Endothelial cell of umbilical vein (primary cell): ENCODE measurements around the gene CASP12. TPM values are rescaled to one million over a fixed set of nuclear protein-coding genes. Genes with fewer than 3 reads are reported as not detected.

ENCODE experiments used
- BruUV-seq: library from RNA; stranded (reverse); fragments of 400-500 nt; replicated peaks from 2 replicates; lab custom pipeline; 2021; lab: Mats Ljungman, UMichigan
- CTCF ChIA-PET: fragments of 300-600, 350-600 bp; sonication (Branson Sonifier 250); formaldehyde crosslinking; loops from one replicate; lab custom pipeline; 2021; ENCODE audit warnings: antibody characterized with exemption, inconsistent platforms; lab: Charles Lee
- POLR2A ChIA-PET: fragments of 300-600, 350-600 bp; sonication (Branson Sonifier 250); formaldehyde crosslinking; loops from one replicate; lab custom pipeline; 2021; ENCODE audit warnings: antibody characterized with exemption, inconsistent platforms; lab: Charles Lee
- DNase-seq: peaks from one replicate; pipeline ENCODE4 v3.0.0-alpha.2; 2011; ENCODE audit warnings: low read depth, low spot score
- FAIRE-seq: peaks from 2 replicates; lab custom pipeline; 2011; peaks lifted over from hg19 to GRCh38; lab: Jason Lieb, UNC
- H2AFZ ChIP-seq: 2 replicates; pipeline ENCODE4 v1.6.0; 2012; ENCODE audit warnings: low read depth, low read length, control low read depth, inconsistent platforms
- H3K27ac ChIP-seq: 2 replicates; pipeline ENCODE4 v1.5.1; 2011; ENCODE audit warnings: low read depth, mild to moderate bottlenecking, control low read depth, low read length, moderate library complexity; ENCODE audit not compliant: insufficient read depth
- H3K27me3 ChIP-seq, 2 experiments: 2 replicates each; pipeline versions ENCODE4 v1.6.0 to v1.6.1; 2011; ENCODE audit warnings: low read length in 2 of 2, mixed read lengths in 1 of 2; ENCODE audit not compliant: control insufficient read depth in 2 of 2, insufficient read depth in 2 of 2
- H3K36me3 ChIP-seq, 2 experiments: 2 replicates in 1 of 2; 3 replicates in 1 of 2; pipeline ENCODE4 v1.5.1; 2011; ENCODE audit warnings: low read length in 2 of 2, mild to moderate bottlenecking in 1 of 2, moderate library complexity in 1 of 2; ENCODE audit not compliant: control insufficient read depth in 2 of 2, insufficient read depth in 2 of 2; ENCODE audit errors: extremely low read depth in 1 of 2
- H3K4me1 ChIP-seq: 3 replicates; pipeline ENCODE4 v1.5.1; 2011; ENCODE audit warnings: mild to moderate bottlenecking, low read length; ENCODE audit not compliant: control insufficient read depth, insufficient read depth; ENCODE audit errors: extremely low read depth
- H3K4me2 ChIP-seq: 2 replicates; pipeline ENCODE4 v1.6.1; 2011; ENCODE audit warnings: low read length, control low read depth, mixed read lengths; ENCODE audit not compliant: insufficient read depth
- H3K4me3 ChIP-seq, 3 experiments: fragments of 200-600 bp in 1 of 3; sonication (generic), shearing (Covaris generic) in 1 of 3; replicated peaks in 1 of 3; 2 replicates each; pipeline ENCODE4 v1.5.1; 2011 to 2016; ENCODE audit warnings: control low read depth in 3 of 3, low read length in 3 of 3, mild to moderate bottlenecking in 2 of 3, inconsistent platforms in 1 of 3, low read depth in 1 of 3, moderate library complexity in 1 of 3; ENCODE audit not compliant: insufficient read depth in 1 of 3
- H3K79me2 ChIP-seq: 2 replicates; pipeline ENCODE4 v1.6.0; 2012; ENCODE audit warnings: low read length, inconsistent platforms; ENCODE audit not compliant: control insufficient read depth, insufficient read depth
- H3K9ac ChIP-seq: replicated peaks from 2 replicates; pipeline ENCODE3; 2011; ENCODE audit warnings: low read length, control low read depth; ENCODE audit not compliant: insufficient read depth; ENCODE audit errors: extremely low read depth
- H3K9me1 ChIP-seq: replicated peaks from 3 replicates; pipeline ENCODE4 v1.6.0; 2011; ENCODE audit warnings: mild to moderate bottlenecking, low read length; ENCODE audit not compliant: control insufficient read depth, insufficient read depth; ENCODE audit errors: extremely low read depth
- H3K9me3 ChIP-seq: replicated peaks from 2 replicates; pipeline ENCODE4 v1.5.1; 2012; ENCODE audit warnings: low read length, inconsistent platforms; ENCODE audit not compliant: control insufficient read depth, insufficient read depth
- H4K20me1 ChIP-seq: replicated peaks from 2 replicates; pipeline ENCODE3; 2011; ENCODE audit warnings: mild to moderate bottlenecking, low read length; ENCODE audit not compliant: control insufficient read depth, insufficient read depth; ENCODE audit errors: extremely low read depth
- EZH2 ChIP-seq: IDR thresholded peaks from 2 replicates; pipeline ENCODE4 v1.6.1; 2012; ENCODE audit warnings: borderline replicate concordance, low read depth, mild to moderate bottlenecking, moderate library complexity, low read length, inconsistent platforms; ENCODE audit not compliant: severe bottlenecking
- FOS ChIP-seq: IDR thresholded peaks from 2 replicates; pipeline ENCODE4 v1.6.1; 2011; ENCODE audit warnings: mild to moderate bottlenecking, low read length, moderate library complexity, borderline replicate concordance; ENCODE audit not compliant: insufficient read depth
- MYC ChIP-seq: IDR thresholded peaks from one replicate; pipeline ENCODE4 v1.6.1; 2011; ENCODE audit warnings: mild to moderate bottlenecking, low read depth, low read length
- dilution Hi-C: fragments of 300-500 bp; cut with MboI; formaldehyde crosslinking; loops from one replicate; pipeline ENCODE4 v1.15.0; 2019; ENCODE audit warnings: low sequenced_read_pairs; ENCODE audit not compliant: extremely low pct_ligation_motif_present
- intact Hi-C: fragments of 100-400 bp; cut with micrococcal nuclease; formaldehyde crosslinking; loops from one replicate; pipeline ENCODE4 v1.10.0; 2022
- polyA plus RNA-seq, 4 experiments: library from polyadenylated mRNA; depleted of rRNA in 3 of 4; stranded (reverse) in 3 of 4; unstranded in 1 of 4; fragments of >200 nt; gene quantifications; 2 replicates each; pipeline versions ENCODE4 v1.2.1 to v1.2.3, GENCODE V29; 2011 to 2012; ENCODE audit warnings: missing spikeins in 1 of 4
- small RNA-seq: library from RNA; depleted of rRNA; stranded (forward); fragments of <200 nt; gene quantifications from one replicate; pipeline ENCODE3, GENCODE V24; 2012; ENCODE audit warnings: low replicate concordance, low read depth; ENCODE audit not compliant: insufficient read depth, insufficient read length
- total RNA-seq: library from RNA; stranded (reverse); gene quantifications from 2 replicates; pipeline ENCODE4 v1.2.3, GENCODE V29; 2021
- TF ChIP-seq, protein P1 (sequence below): IDR thresholded peaks from 2 replicates; pipeline ENCODE4 v1.6.1; 2011; ENCODE audit not compliant: insufficient read depth, insufficient read length

Gene CASP12
- total and polyA plus RNA-seq, 2 donors (not counting 3 experiments of a cell fraction or from before 2014, with no cell fraction given) = 1.4 to 3.9 TPM

DNA sequence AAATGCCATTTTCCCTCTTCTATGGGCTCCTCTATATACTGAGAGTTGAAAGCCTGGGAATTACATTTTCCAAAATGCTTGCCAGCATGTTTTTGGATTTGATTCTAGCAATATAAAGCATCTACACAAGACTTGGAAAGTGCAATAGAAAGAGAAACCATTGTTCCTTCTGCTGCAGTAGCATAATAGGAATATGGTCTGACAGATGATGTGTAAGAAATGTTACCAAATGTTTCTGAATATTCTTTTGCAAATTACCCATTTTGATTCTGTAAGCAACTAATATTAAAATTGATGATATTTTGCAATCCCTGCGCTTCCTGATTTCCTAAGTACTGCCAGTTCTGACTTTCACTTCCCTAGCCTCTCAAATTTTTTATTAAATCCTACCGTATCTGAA lies 61.6 kb downstream of the CASP12 start:
- Histone ChIP-seq H3K4me2 (no peak overlapping the region), H4K20me1 (no peaks in the 10 kb centered on the region), H3K4me1 (no peaks in the 10 kb centered on the region), H3K9me3 (no peaks in the 10 kb centered on the region), H3K27ac (no peak overlapping the region), H3K36me3 (no peaks in the 10 kb centered on the region), H3K9ac (no peak overlapping the region), H3K4me3 (no peak overlapping the region), H3K9me1 (no peaks in the 10 kb centered on the region), H3K79me2 (no peaks in the 10 kb centered on the region), H2AFZ (no peak overlapping the region), H3K27me3 (no peaks in the 10 kb centered on the region)
- CTCF ChIA-PET = no interaction called here
- intact Hi-C loops (no loop called here), dilution Hi-C loops (no loop called here)
- POLR2A ChIA-PET = no interaction called here
- BruUV-seq = no TSS peak
- DNase-seq (no peak), FAIRE-seq (no peak)
- no peak for TF ChIP-seq MYC
- TF ChIP-seq EZH2 = no peak
- TF ChIP-seq, protein P1, sequence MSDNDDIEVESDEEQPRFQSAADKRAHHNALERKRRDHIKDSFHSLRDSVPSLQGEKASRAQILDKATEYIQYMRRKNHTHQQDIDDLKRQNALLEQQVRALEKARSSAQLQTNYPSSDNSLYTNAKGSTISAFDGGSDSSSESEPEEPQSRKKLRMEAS = no peak
- TF ChIP-seq FOS = no peak

Small RNAs within 50 kb of the gene (small RNA-seq; reads per million reads assigned to genes)
- gene AP002004.1 = not detected

Other genes starting within 250 kb of the CASP12 start
- gene CASP4, start 70.1 kb upstream of the CASP12 start, total RNA-seq = 77.4 and 83.1 TPM in 2 replicates
- gene CASP4, start 70.1 kb upstream of the CASP12 start, polyA plus RNA-seq = 85.4 and 89.1 TPM in 2 replicates
- gene CASP5, start 124.7 kb upstream of the CASP12 start, total RNA-seq = not detected in 2 replicates
- gene CASP5, start 124.7 kb upstream of the CASP12 start, polyA plus RNA-seq = not detected in 2 replicates
- gene CASP1, start 136.7 kb upstream of the CASP12 start, total RNA-seq = 6.2 and 12.4 TPM in 2 replicates
- gene CASP1, start 136.7 kb upstream of the CASP12 start, polyA plus RNA-seq = 1.4 and 1.8 TPM in 2 replicates
- gene CARD16, start 146.9 kb upstream of the CASP12 start, total RNA-seq = 68.7 and 76.6 TPM in 2 replicates
- gene CARD16, start 146.9 kb upstream of the CASP12 start, polyA plus RNA-seq = 22.3 and 26.8 TPM in 2 replicates
- not detected in 2 replicates for gene CARD18, start 241.3 kb upstream of the CASP12 start, total RNA-seq
- gene CARD18, start 241.3 kb upstream of the CASP12 start, polyA plus RNA-seq = not detected in 2 replicates